TTC549 (cell line): ENCODE results near the gene NFIB.

Experiments used
- FAIRE-seq: peaks from 2 replicates; lab custom pipeline; 2012; peaks lifted over from hg19 to GRCh38; lab: Jason Lieb, UNC

The NFIB gene

DNA sequence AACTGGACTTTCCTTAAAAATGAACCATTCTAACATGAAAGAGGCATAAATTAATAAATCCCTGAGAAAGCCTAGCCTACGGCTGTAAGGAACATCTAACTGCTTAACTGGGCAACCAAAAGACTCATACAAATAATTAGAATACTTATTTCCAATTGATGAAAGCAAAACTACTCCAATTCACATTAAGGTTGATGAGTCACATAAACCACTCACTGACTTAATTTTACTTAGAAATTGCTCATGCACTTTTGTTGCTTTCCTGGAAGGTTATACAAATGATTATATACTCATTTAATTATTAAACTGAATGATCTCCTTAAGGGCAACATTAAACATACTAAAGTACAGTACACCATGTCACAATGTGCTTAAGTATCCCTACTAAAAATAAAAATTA lies 101.9 kb downstream of the NFIB start:
- no peak for FAIRE-seq

DNA sequence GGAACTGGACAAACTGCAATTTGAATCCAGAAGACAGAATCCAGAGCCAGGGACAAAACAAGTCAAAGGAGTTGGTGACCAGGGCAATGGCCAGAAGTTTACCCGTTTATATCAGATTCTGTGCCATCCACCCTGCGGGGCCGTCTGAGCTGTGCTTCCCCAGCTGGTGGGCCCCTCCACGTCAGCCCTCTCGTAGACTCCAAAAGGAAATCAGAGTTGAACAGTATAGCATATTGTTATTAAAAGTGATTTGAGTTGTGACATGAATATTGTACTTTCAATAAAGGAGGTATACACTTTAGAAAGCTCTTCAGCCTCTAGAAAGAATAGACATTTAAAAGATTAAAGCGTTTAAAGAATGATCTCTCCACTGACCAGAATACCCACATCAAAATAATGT lies 102.4 kb downstream of the NFIB start:
- no peak for FAIRE-seq

DNA sequence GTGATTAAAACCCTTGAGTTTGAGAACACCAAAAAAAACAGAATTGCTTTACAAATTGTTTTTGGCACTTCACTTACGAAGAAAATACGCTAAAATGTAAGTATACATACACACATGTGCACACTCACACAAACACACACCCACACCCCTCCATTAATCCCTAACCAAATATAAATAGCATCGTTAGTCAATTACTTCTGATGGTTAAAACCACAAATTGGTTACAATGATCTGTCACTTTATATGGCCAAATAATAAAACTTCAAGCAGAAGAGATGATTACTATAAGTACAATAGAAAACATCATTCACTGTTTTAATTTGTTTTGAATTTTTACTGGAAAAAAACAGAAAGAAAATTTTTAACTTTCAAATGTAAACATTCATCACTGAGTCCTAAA lies 103.5 kb downstream of the NFIB start:
- FAIRE-seq: no peak

DNA sequence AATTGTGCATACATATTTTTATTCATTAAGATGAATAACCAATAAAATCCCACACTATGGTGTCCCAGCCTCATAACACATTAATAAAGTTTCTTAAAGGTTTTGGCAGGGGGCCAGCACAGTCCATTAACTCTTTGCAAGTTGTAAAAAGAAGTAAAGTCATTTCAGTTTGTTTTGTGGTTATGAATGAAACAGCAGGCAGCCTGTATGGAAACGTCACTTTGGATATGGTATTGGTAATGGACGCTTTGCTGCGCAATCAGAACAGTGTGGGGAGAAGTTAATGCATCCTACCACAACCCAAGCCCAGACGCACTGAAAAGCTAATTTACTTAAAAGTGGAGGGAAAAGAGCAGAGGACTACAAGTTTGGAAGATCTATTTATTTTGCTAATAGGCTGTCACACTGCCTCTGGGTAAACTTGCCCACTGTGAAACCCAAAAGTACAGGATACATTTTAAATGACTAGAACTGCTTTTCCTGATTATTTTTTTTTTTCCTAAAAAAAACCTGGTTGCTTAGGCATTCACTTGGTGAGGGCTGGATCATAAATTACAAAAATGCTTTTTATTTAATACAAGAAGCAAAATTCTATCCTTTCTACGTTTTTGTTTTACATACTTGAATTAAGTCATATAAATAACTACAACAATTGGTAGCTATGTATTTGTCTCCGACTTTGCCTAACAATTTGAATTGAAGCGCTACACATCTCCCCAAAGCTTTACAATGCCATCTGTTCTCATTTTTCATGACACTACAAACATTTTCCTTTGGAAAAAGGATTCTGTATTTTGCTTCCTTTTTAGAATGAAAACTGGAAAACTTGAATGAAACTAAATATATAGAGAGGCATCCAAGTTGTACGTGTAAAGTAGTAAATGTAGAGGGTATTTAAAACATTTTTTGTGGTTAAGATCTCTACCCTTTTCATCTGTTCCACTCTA lies 104.3 kb downstream of the NFIB start:
- FAIRE-seq: no peak

DNA sequence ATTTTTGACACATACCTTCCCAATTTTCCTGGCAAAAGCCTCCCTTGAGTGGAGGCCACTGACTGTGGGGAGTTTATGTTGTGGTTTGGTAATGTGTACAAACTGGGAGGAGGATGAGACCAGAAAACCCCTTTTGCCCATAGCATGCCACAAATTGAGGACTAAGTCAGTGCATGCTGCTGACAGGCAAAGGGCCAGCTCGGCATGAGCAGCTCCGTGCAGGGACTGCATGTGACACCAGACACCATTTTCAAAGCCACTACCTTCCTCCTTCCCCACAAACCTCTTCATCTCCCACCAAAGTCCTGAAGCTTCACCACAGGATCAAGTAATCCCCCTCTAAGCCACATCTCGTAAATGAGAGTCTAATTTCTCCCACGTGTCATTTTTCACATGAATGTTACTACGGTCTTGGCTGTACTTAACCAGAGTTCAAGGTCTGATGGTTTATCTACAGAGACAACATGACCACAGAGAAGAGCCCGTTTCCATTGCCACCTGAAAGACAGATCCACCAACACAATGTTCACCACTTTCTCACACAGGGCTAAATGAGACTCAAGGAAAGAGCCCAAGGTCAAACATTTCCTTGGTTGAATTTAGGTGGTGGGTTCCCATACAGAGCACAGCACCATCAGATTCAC lies 106.5 kb downstream of the NFIB start:
- FAIRE-seq: no peak

DNA sequence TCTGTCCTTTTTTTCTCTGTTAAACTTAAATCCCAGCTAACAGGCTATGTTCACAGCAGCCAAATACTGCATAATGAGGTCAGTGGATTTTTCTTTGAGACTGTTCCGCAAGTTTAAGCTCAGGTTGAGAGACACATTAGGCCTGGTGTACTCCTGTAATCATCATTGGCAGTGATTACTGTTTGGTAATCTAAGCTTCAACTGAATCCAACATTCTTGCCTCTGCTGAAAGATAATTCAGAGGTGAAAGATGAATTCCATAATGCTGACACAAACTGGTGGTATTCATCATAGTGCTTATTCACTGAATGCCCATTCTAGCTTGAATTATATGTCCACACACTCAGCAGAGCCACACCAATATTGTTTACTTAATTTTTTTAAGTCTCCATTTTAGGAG lies 108.5 kb downstream of the NFIB start:
- FAIRE-seq: no peak

DNA sequence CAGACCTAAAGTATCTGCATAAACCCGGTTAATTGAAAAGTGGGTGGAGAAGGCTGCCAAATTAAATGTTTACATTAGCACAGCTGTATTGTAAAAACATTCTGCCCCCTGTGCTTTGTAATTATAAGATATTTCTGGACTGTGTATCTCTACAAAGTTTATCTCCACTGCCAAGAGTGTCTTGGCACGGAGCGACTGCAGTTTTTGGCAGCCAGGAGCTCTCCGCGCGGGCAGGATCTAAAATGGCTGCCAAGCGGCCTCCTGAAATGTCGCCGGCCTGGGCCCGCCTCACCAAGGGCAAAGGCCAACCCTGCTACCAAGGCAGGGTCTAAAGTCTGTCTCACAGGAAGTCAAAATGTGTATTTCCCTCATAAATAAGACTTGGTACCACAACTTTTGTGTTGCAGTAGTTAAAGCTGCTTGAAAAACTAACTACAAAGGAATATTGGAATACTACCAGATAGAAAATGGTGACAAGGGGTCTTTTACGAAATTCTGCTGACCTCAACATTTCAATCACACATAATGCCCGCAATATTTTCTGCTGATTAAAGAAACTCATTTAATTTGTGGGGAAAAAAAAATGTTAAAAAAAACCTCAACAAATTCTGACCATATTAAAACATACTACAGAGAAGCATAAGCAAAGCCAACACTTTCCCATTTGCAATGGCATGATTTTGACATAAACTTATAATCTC lies 110.4 kb downstream of the NFIB start:
- FAIRE-seq: no peak

DNA sequence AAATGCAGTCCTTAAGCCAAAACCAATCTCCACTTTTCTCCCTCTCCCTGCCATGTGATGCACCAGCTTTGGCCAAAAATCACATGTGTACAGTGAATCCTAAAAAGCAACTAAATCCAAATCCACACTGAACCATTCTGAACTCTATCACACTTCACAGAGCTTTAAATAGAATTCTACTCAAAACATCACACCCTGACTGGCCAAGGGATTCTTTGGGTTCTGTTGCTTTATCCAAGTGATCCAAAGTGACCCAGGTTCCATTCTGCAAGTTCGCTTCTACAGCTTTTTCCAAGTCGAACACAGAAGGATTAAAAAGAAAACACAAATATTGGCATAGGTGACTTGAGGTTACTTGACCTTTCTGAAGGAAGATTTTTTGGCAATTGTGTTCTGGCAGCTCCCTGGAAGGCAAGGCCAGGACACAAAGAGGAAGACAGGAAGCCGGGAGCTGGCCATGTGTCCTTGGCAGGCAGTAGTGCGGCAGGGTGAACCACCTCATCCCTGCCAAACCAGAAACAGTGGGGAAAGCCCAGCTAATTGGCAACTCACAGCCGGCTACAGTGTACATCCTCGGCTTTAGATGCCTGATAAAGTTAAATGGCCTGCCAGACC lies 115.0 kb downstream of the NFIB start:
- no peak for FAIRE-seq

DNA sequence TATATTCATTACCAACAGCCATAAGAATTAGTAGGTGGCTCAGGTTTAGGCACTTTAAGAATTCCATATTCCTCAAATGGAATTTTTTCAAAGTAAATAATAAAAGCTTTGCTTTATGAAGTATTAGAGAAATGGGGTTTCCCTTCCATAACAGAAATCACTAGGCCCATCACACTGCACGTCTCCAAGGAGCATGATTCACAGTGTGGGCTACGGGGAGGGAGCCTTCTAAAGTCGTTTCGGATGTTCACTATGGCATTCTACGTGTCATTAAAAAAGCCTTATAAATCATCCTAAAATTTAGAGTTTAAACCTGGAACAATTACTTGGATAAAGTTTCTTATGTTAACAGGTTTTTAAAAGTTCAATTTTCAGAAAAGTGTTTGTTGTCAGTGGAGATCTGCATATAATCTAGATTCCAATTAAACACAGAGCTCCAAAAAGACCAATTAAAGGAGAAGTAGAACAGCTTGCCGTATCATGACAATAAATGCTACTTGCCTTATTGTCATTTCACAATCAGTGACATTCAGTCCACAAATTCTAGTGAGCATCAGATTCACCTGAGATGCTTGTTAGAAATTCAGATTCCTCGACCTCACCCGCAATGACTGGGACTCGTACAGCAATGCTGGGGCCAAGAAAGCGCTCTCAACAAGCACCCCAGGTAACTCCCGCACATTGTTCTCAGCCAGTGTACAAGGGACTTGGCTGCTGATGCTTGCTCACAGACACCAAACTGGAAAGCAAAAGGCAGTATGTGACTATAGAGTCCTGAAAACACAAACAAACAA lies 115.7 kb downstream of the NFIB start:
- no peak for FAIRE-seq

DNA sequence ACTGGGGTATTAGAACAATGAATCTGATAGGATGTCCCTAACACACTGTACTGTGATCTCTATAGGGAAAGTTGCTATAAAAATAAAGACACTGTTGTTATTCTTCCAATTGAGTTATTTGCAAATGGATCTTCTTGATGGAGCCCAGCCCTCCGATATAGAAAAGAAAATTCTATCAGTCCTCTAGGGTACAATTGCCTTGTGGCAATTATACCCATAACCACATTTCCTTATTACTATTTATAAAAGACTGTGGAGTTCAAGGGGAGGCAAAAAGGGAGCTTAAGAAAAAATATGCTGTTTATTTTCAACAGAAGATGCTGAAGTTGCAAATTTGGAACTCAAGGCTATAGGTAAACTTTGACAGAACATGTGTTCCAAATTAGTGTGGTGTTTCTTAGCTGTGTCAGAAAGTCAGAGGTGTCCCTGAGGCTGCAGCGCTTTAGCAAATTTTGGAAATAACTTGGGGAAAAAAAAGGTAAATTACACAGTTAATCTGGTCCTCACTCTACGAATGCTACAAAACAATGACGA lies 116.5 kb downstream of the NFIB start:
- no peak for FAIRE-seq

DNA sequence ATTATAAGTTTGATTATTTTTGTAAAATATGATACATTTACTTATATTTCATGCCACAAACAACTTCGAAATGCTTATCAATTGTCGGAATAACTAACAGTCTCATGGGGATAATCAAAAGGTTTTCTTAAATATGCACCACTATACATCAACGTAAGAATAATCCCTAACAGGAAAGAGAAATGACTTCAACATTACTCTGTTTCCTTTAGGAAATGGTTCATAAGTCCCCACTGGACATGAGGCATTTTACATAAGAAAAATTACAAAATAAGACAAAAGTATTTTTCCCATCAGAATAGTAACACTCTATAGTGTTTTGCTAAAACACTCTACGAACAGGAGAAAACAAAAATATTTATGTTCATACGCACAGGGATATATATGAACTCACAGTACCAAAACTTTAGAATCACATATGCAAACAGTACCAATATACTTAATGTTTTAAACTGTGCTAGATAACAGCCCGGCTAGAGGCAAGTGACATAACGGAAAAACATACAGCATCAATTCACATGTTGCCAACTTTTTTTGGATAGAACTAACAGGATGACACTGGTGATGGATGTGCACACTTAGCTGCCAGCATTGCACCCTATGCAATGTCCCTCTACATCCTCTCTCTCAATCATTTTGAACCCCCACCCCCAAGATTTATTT lies 120.5 kb downstream of the NFIB start:
- no peak for FAIRE-seq

DNA sequence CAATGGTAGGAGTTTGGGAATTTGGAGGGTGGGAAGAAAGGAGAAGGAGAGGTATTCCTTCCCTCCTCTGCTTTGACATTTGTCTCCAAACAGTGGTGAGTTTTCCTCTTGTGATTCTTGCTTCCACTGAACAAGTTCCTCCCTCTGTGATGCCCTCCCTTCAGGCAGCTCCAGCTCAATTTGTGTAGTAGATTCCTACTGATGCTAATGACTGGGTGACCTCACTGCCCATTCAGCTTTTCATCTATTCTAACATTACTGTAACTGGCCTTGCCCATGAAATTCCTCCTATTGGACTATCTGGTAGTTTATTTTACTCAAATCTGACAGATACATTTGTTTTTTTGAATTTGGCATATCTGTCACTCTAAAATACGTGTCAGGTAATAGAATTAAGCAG lies 121.4 kb downstream of the NFIB start:
- FAIRE-seq: no peak

DNA sequence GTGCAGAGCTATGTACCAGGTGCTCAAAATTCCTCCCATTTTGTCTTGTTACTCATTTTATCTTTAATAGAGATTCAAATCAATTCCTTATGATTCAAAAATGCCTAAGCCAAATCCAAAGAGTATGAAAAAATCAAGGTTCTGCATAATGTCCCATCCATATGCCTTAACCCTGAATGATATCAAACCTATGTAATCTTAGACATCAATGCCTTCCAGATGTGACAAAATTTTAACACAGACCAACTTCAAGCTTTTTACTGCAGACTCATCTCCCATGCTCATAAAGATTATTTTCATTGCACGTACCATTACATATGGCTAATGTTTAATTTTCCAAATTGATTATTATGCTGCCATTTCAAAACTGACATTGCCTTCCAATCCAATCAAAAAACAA lies 122.4 kb downstream of the NFIB start:
- no peak for FAIRE-seq

DNA sequence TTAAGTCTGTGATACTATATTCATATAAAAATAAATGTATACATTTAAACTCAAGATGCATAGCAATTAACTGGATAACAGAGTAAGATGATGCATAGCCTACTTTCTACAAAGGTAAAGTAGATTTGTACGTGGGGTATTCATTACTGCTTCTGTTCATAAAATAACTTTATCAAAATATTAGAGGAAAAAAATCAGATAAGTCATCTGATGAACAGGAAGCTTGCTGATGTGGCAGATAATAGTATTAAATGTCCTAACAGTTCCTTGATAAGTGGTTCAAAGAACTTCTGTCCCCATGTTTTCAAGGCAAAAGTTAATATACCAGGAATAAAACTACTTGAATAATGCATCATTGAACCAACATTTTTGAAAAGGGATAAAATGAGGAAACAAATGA lies 123.7 kb downstream of the NFIB start:
- FAIRE-seq: no peak

DNA sequence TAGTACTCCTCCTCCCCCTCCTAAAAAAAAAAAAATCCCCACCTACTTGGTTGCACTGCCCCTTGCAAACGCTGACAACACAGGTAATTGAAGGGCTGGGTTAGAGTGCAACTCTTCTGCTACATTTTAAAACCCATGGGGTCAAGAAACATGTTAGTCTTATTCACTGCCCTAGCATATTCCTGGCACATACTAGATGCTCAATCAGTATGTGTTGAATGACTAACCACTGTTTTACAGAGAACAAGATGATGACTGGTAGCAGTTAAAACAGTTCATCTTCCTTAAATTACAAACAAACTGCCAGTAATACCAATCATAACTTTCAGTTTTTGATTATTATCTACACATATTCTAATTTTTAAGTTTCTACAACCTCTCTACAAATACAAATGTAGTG lies 124.4 kb downstream of the NFIB start:
- FAIRE-seq: no peak

DNA sequence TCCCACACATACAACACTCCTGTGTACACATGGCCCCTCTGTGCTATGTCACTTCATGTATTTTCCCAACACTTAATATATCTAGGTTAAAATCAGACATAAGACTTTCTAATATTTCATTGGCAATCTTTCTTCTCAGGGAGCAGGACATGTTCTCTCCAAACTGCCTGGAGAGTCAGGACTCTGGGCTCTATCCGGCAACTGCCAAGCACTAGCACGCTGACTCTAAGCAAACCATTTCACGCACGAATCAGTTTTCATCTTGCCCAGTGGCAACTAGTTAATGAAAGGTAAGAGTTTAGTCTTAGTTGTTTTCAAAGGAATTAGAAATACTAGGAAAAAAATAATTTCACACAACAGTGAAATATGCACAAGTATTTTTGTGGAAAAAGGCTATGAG lies 124.8 kb downstream of the NFIB start:
- no peak for FAIRE-seq

DNA sequence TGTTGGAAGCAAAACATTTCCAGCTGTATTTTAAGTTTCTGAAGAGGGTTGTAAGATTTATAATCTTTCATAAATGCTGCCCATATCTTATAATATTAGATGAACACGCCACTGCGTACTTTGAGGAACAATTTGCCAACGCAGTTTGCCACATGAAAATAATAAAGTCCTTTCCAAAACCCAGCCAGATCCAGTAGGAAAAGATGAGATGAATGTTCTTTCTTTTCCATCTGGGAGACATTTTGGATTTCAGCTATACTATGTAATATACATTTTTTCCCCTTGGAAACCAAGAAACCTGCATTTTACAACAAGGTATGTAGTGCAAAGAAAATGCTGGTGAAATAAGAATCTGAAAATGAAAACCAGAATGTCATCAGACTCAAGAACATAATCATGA lies 125.4 kb downstream of the NFIB start:
- FAIRE-seq: no peak

DNA sequence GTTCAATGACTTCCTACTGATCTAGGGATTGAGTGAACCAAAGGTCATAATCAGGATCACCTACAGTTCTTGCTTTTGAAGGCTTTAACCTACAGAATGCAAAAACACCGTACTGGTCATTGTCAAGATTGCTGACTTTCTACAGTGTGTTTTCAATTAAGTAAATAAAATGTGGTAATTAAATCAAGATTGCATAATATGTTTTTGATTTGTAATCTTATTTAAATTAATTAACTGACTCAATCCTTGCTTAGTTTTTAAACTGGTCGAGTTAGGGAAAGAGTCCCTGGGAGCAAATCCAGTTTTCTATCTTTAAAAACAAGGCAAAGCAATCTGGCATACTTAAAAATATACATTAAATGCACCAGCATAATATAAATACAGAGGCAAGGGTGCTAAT lies 125.9 kb downstream of the NFIB start:
- no peak for FAIRE-seq

DNA sequence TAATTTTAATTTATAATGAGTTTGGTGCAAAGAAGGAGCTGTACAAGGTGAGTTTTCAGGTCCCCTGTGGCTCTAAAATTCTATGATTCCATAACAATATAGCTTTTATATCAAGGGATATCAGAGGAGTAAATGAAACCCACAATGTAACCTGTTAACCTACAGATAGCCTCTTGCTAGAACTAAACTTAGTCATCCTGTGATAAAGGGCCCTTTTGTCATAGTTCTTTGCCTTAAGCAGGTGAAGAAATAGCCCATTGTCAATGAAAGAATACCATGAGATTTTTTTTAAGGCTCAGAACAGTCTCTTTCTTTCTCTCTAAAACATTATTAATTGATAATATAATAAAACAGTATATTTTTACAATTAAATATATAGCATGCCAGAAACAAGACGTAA lies 127.8 kb downstream of the NFIB start:
- FAIRE-seq: no peak

DNA sequence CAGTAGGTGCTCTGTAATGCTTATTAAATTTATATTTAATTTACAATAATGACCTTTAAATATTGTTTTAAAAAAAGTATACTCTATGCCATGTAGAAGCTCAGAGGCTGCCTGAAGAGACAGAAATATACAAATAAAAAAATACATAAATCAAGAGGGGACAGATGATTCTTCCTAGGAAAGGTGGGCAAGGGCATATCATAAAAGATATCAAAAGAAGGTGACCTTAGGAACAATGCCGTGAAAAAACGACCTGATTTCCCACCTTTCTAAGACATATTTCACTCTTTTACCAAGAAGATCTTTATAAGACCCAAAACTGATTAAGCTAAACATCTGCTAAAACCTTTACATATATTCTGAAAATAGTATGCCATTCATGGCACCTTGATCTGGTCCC lies 128.9 kb downstream of the NFIB start:
- FAIRE-seq: no peak

DNA sequence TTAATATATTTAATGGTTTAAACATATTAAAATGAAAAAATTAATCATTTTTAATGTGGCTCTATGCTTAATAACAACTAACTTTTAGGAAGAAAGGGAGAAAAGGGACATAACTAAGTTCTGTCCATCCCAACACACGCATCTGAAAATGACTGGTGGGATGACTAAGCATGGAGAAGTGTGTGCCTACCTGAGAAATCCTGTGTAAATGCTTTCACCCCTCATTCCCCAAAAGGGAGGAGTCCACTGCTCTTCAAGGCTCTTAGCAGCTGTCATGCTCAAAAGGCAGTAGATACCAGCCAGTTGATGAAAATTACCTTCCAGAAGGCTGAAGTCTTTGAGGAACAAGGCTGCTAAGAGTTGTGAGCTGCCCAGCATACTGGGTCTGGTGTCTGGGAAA lies 130.9 kb downstream of the NFIB start:
- no peak for FAIRE-seq
